CD14-positive monocyte (primary cell): ENCODE measurements around the gene MKRN1. TPM values are rescaled to one million over a fixed set of nuclear protein-coding genes. Genes with fewer than 3 reads are reported as not detected.
A peak's percentile ranks its signal among the peaks of the same experiment; 100 is the strongest.

ENCODE experiments used
- DNase-seq, 3 donors: peaks; one replicate each; pipeline ENCODE4 v3.0.0-alpha.2; 2011 to 2022
- H2AFZ ChIP-seq: 2 replicates; pipeline ENCODE4 v1.6.0; 2012; ENCODE audit warnings: mild to moderate bottlenecking, low read depth, low read length, inconsistent platforms; ENCODE audit not compliant: insufficient read depth, poor library complexity, severe bottlenecking
- H3K27ac ChIP-seq, 2 donors: 1 replicate in 1 of 2; 2 replicates in 1 of 2; pipeline ENCODE4 v1.5.1; 2012 to 2013; ENCODE audit warnings: low read length in 2 of 2, control low read depth in 1 of 2, inconsistent platforms in 1 of 2, low read depth in 1 of 2, mild to moderate bottlenecking in 1 of 2
- H3K27me3 ChIP-seq, 2 donors: one replicate each; pipeline versions ENCODE4 v1.6.0 to v1.6.1; 2011 to 2013; ENCODE audit warnings: low read length in 2 of 2; ENCODE audit not compliant: control insufficient read depth in 2 of 2, insufficient read depth in 2 of 2
- H3K36me3 ChIP-seq, 2 donors: replicated peaks in 1 of 2; 1 replicate in 1 of 2; 2 replicates in 1 of 2; pipeline versions ENCODE4 v1.5.1 to v1.6.1; 2012 to 2013; ENCODE audit warnings: low read length in 2 of 2, control low read depth in 1 of 2, inconsistent platforms in 1 of 2, mild to moderate bottlenecking in 1 of 2; ENCODE audit not compliant: insufficient read depth in 2 of 2, control insufficient read depth in 1 of 2
- H3K4me1 ChIP-seq, 2 donors: 1 replicate in 1 of 2; 2 replicates in 1 of 2; pipeline versions ENCODE4 v1.5.1 to v1.6.1; 2012 to 2013; ENCODE audit warnings: low read length in 2 of 2, control low read depth in 1 of 2, inconsistent platforms in 1 of 2, mild to moderate bottlenecking in 1 of 2, moderate library complexity in 1 of 2; ENCODE audit not compliant: insufficient read depth in 2 of 2, control insufficient read depth in 1 of 2
- H3K4me2 ChIP-seq: replicated peaks from 2 replicates; pipeline ENCODE3; 2012; ENCODE audit warnings: low read length, moderate library complexity, mild to moderate bottlenecking; ENCODE audit not compliant: poor library complexity, severe bottlenecking; ENCODE audit errors: extremely low read depth
- H3K4me3 ChIP-seq, 3 experiments: fragments of 200-600 bp in 1 of 3; sonication (generic) in 1 of 3; replicated peaks in 1 of 3; 1 replicate in 2 of 3; 2 replicates in 1 of 3; pipeline ENCODE4 v1.5.1; 2011 to 2013; ENCODE audit warnings: low read length in 3 of 3, mild to moderate bottlenecking in 3 of 3, control low read depth in 2 of 3, low read depth in 2 of 3, inconsistent platforms in 1 of 3, moderate library complexity in 1 of 3
- H3K79me2 ChIP-seq: 2 replicates; pipeline ENCODE4 v1.6.0; 2012; ENCODE audit warnings: mild to moderate bottlenecking, control low read depth, inconsistent platforms, low read length, moderate library complexity; ENCODE audit not compliant: insufficient read depth
- H3K9ac ChIP-seq: 2 replicates; pipeline ENCODE4 v1.6.0; 2017; ENCODE audit warnings: low read length, mild to moderate bottlenecking; ENCODE audit not compliant: insufficient read depth, poor library complexity, severe bottlenecking
- H3K9me3 ChIP-seq, 2 donors: replicated peaks in 1 of 2; 1 replicate in 1 of 2; 2 replicates in 1 of 2; pipeline versions ENCODE4 v1.5.1 to v1.6.1; 2012 to 2013; ENCODE audit warnings: low read length in 2 of 2, control low read depth in 1 of 2; ENCODE audit not compliant: control insufficient read depth in 1 of 2, insufficient read depth in 1 of 2
- H4K20me1 ChIP-seq: 2 replicates; pipeline ENCODE4 v1.6.0; 2012; ENCODE audit warnings: mild to moderate bottlenecking, low read length, control low read depth, moderate library complexity; ENCODE audit not compliant: insufficient read depth
- H3K27ac Mint-ChIP-seq, 7 donors: one replicate each; pipeline ENCODE4 v1.8.0; 2020; ENCODE audit warnings: mild to moderate bottlenecking in 7 of 7, mixed read lengths in 7 of 7, moderate library complexity in 6 of 7, inconsistent platforms in 2 of 7
- H3K27me3 Mint-ChIP-seq, 3 donors: one replicate each; pipeline ENCODE4 v1.8.0; 2021 to 2022; ENCODE audit warnings: low read depth in 3 of 3, mild to moderate bottlenecking in 3 of 3, mixed read lengths in 3 of 3, moderate library complexity in 3 of 3, inconsistent platforms in 1 of 3
- H3K36me3 Mint-ChIP-seq, 2 donors: one replicate each; pipeline ENCODE4 v1.8.0; 2020; ENCODE audit warnings: mixed read lengths in 2 of 2, inconsistent platforms in 1 of 2, mild to moderate bottlenecking in 1 of 2
- H3K4me1 Mint-ChIP-seq: one replicate; pipeline ENCODE4 v1.8.0; 2020; ENCODE audit warnings: mild to moderate bottlenecking, mixed read lengths
- H3K4me3 Mint-ChIP-seq, 2 donors: one replicate each; pipeline ENCODE4 v1.8.0; 2020; ENCODE audit warnings: mild to moderate bottlenecking in 2 of 2, mixed read lengths in 2 of 2, moderate library complexity in 1 of 2
- H3K9me3 Mint-ChIP-seq, 7 donors: one replicate each; pipeline ENCODE4 v1.8.0; 2020 to 2022; ENCODE audit warnings: mixed read lengths in 7 of 7, mild to moderate bottlenecking in 6 of 7, moderate library complexity in 6 of 7, inconsistent platforms in 2 of 7
- WGBS: methylation state at CpG from one replicate; pipeline ENCODE4 v1.1.5; 2013; ENCODE audit warnings: missing lambda C conversion rate; ENCODE audit not compliant: insufficient coverage; 5-methylcytosine and 5-hydroxymethylcytosine counted together
- intact Hi-C, 2 donors: fragments of 100-400 bp; cut with micrococcal nuclease; formaldehyde crosslinking; loops; one replicate each; pipeline versions ENCODE4 v1.15.0 to v1.15.1; 2023
- polyA plus RNA-seq, 3 donors: library from polyadenylated mRNA; depleted of rRNA in 1 of 3; unstranded in 2 of 3; stranded (reverse) in 1 of 3; fragments of 300-500 nt in 2 of 3; fragments of >200 nt in 1 of 3; fragmentation: Illumina TruSeq in 2 of 3; gene quantifications; 1 replicate in 2 of 3; 2 replicates in 1 of 3; pipeline ENCODE4 v1.2.3, GENCODE V29; 2012 to 2021
- TF ChIP-seq, protein P1 (sequence below): fragments of 200-600 bp; IDR thresholded peaks from one replicate; pipeline ENCODE4 v1.8.0; 2022; ENCODE audit warnings: antibody characterized with exemption, mild to moderate bottlenecking

The MKRN1 gene
- polyA plus RNA-seq, 3 donors, result 88.4 to 160 (median 127) TPM

DNA sequence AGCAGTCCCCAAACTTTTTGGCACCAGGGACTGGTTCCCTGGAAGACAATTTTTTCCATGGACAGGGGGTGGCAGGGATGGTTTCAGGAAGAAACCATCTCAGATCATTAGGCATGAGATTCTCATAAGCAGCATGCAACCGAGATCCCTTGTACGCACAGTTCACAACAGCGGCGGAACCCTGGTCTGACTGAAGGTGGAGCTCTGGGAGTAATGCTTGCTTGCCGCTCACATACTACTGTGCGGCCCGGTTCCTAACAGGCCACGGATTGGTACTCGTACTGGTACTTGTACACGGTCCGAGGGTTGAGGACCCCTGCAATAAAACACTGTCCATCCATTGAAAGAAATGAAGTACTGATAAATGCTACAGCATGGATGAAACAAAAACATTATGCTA is 32.8 kb downstream of the MKRN1 start:
- no peak overlapping the region for H2AFZ ChIP-seq

DNA sequence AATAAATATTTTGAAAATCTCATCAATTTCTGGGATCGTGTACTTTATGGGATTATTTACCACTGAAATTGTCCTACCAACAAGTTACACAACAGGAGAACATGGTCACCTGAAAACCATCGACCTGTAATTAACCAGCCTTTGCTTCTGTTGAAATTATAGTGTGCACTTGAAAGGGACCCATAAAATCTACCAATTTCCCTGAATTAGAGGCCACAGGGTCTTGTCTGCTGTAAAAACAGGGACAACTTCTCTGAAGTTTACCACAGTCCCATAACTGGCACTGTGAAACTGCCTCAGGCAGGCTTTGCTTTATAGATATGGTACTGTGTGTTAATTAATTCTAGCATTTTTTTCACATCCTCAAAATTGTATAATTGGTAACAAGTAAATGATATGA is 37.8 kb downstream of the MKRN1 start:
- intact Hi-C loops, result no loop called here
- Histone ChIP-seq H4K20me1 (no peaks in the 10 kb centered on the region), H3K27ac (no peak overlapping the region), H3K4me2 (no peak overlapping the region), H2AFZ (no peak overlapping the region), H3K4me3 (no peak overlapping the region), H3K36me3 (no peaks in the 10 kb centered on the region), H3K79me2 (no peaks in the 10 kb centered on the region), H3K9me3 (no peaks in the 10 kb centered on the region), H3K27me3 (no peaks in the 10 kb centered on the region), H3K9ac (no peak overlapping the region), H3K4me1 (no peaks in the 10 kb centered on the region)
- TF ChIP-seq, protein P1, sequence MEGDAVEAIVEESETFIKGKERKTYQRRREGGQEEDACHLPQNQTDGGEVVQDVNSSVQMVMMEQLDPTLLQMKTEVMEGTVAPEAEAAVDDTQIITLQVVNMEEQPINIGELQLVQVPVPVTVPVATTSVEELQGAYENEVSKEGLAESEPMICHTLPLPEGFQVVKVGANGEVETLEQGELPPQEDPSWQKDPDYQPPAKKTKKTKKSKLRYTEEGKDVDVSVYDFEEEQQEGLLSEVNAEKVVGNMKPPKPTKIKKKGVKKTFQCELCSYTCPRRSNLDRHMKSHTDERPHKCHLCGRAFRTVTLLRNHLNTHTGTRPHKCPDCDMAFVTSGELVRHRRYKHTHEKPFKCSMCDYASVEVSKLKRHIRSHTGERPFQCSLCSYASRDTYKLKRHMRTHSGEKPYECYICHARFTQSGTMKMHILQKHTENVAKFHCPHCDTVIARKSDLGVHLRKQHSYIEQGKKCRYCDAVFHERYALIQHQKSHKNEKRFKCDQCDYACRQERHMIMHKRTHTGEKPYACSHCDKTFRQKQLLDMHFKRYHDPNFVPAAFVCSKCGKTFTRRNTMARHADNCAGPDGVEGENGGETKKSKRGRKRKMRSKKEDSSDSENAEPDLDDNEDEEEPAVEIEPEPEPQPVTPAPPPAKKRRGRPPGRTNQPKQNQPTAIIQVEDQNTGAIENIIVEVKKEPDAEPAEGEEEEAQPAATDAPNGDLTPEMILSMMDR, result no peak
- Mint-ChIP-seq H3K27ac (no peak overlapping the region), H3K36me3 (no peaks in the 10 kb centered on the region), H3K27me3 (peaks cover 0 to 11% (median 8%) of the 10 kb centered on the region in 3 donors), H3K4me3 (no peak overlapping the region), H3K9me3 (peaks cover 0 to 2% (median 0%) of the 10 kb centered on the region in 7 donors), H3K4me1 (no peaks in the 10 kb centered on the region)
- no peak for DNase-seq
- WGBS, result no CpG with 5 or more reads among the region's 2 CpGs

More for the DNA sequence above, 32.8 kb downstream of the MKRN1 start:
- Histone ChIP-seq H4K20me1 (peaks cover 13% of the 10 kb centered on the region), H3K4me1 (peaks cover 11 to 13% of the 10 kb centered on the region in 2 donors), H3K79me2 (no peaks in the 10 kb centered on the region), H3K9ac (no peak overlapping the region), H3K27me3 (no peaks in the 10 kb centered on the region), H3K4me3 (no peak overlapping the region), H3K36me3 (peaks cover 0 to 5% of the 10 kb centered on the region in 2 donors), H3K9me3 (no peaks in the 10 kb centered on the region), H3K27ac (no peak overlapping the region), H3K4me2 (no peak overlapping the region)
- TF ChIP-seq, protein P1, result no peak
- no peak for DNase-seq
- no peaks in the 10 kb centered on the region for H3K9me3 Mint-ChIP-seq
- intact Hi-C loops, result no loop called here
- H3K27me3 Mint-ChIP-seq, result no peaks in the 10 kb centered on the region
- peaks cover 0 to 10% of the 10 kb centered on the region in 2 donors for H3K36me3 Mint-ChIP-seq
- H3K27ac Mint-ChIP-seq, result peak overlapping the region in 1 of 7 donors; percentile 42
- WGBS, result 94% methylated on average over 6 of the region's 11 CpGs
- no peak overlapping the region for H3K4me3 Mint-ChIP-seq
- peaks cover 16% of the 10 kb centered on the region for H3K4me1 Mint-ChIP-seq
